CD4-positive, alpha-beta T cell treated with Interleukin-15 for 1 hour (primary cell): ENCODE results near the gene METTL1.

Experiments used
- DNase-seq: peaks from one replicate; pipeline ENCODE4 v3.0.0-alpha.2; 2020

The METTL1 gene

DNA sequence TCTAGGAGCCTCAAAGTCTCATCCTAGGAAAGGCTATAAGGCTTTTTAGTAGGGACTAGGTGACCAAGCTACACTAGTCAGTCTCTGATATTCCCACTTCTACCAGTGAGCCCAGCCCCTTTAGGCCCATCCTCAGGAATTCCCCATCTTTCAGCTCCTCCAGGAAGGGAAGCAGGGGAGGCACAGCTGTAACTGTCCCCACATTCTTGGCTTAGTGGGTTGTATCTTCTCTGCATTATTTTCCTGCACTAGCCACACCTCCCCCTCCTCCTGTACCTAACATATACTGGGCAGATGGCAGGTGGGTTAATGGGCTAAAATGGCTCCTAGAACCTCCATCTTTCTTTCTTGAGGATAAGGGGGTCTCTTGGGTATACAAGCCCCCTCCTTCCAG, 4.6 kb downstream of the METTL1 start:
- DNase-seq = no peak

- no peak for DNase-seq
Measured at GRCh38 chr12:57766464-57767304, 5.2 kb downstream of the METTL1 start, which contains the start of gene CYP27B1. Gene CYP27B1 (minus strand): TSS chr12:57767078. CDS start chr12:57767041, 37 bp downstream.

DNA sequence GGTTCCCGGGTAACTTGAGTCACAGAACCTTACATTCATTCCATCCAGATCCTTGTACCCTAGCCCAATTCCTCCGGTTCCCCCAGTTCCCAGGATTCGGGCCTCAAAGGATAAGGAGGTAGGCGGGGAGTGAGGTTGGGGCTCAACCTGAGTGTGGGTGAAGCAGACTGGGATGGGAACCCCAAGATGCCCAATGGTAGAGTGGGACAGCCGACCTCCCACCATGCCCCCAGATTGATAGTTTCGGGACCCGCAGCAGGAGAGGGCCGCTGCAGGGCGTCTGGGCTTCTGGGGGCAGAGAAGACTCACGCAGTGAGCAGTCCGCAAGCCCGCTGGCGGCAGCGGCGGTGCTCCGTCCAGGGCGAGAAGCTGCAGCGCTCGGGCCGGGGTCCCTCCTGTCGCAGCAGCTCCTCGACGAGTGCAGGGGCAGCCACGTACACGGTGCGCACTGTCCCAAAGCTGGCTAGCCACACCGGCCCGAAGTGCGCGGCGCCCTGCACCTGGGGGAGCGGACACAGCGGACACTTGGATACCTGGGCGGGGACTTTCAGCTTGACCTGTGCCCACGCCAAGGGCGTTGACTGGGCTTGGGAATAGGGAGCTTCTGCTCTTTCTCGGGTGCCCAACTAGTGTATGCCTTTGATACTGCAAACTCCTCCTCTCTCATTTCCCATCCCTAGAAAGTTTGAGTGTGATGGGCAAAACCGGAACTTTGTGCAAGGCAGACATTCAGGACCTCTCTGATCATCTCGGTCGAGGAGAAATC, 6.0 kb downstream of the METTL1 start:
- no peak for DNase-seq

DNA sequence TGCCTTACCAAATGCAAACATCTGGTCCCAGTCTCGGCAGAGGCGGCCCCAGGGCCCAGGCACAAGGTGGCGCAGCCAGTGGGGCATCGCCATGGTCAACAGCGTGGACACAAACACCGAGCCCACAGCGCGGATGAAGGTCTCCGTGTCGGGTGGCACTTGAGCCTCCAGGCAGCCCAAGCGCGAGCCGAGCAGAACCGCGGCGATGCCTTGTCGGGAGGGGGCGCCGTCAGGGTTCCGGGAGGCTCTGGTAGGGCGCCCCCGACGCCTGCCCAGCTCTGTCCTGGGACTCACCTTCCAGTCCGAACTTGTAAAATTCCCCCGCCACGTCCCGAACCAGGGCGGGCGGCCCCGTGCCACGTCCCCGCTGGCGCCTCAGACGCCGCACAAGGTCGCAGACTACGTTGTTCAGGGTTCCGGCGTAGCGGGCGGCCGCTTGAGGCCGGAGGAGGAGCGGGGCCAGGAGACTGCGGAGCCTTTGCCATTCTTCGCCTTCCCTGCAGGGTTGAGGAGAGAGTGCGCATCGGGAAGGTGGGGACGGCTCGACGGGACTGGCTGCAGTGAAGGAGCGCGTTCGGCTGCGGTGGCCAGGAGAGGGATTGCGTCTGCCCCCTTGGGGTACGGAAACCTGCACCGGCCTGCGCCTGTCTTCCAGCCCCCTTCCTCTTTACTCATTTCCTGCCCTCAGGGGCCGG, 6.8 kb downstream of the METTL1 start:
- DNase-seq = peak; percentile 37

DNA sequence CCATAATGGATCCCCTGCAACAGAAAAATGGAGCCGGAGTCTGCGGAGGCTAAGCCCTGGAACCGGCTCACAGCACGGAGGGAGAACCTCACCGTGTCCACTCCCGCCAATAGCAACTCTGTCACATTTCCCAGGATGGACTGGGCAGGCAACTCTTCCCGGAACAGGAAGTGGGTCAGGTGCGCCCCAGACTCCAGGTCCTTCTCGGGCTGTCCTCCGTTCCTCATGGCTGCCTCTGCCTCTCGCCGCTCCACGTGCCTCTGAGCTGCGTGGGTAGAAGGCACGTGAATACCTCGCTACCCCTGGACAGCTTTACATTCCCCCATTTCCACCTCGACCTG, 7.3 kb downstream of the METTL1 start:
- DNase-seq = no peak

- DNase-seq = no peak
Measured at GRCh38 chr12:57763881-57764661, 7.8 kb downstream of the METTL1 start.

DNA sequence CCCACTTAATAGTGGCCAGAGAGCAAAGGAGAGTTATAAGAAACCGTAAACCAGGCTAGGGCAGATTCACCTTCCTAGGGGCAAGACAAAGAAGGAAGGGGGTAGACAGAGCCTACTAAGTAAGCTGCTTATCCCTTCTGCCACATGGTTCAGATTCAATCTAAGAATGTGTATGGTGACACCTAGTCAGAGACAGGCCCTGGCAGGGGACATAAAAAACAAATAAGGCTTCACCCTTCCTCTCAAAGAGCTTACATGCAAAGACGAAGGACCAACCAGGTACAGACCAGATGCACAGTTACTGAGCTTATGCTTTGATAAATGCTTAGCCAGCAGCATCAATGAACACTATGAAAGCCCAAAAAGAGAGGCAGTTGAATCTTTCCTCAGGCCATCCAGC, 9.4 kb downstream of the METTL1 start:
- DNase-seq = no peak

- no peak for DNase-seq
Measured at GRCh38 chr12:57761391-57761998, 10.4 kb downstream of the METTL1 start.

DNA sequence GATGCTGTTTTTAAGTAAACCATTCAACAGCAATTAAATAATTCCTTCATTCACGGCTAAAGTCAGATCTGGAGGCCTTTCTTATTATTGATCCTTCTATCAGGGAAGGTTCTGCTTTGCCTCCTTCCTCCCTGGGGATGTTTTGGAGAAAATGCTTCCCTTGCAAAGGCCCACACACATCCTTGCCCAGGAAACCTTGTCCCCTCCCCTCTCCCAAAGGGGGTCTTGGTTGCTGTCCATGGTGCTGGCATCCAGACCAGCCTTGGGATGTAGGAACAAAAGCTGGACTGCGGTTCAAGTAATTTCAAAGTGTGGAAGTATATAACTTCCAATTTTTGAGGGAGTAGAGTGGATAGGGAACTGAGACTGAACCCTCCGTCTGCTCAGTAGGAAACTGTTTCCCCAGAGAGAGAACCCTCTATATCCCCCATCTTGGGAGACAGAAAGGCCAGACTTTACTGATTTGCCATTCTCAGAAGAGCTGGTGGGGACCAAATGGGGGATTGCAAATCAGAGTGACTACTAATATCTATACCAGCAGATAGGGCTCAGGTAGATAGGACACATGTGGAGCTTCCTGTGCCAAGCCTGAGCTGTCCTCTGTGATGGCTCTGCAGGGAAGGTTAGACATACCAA, 11.4 kb downstream of the METTL1 start:
- no peak for DNase-seq

DNA sequence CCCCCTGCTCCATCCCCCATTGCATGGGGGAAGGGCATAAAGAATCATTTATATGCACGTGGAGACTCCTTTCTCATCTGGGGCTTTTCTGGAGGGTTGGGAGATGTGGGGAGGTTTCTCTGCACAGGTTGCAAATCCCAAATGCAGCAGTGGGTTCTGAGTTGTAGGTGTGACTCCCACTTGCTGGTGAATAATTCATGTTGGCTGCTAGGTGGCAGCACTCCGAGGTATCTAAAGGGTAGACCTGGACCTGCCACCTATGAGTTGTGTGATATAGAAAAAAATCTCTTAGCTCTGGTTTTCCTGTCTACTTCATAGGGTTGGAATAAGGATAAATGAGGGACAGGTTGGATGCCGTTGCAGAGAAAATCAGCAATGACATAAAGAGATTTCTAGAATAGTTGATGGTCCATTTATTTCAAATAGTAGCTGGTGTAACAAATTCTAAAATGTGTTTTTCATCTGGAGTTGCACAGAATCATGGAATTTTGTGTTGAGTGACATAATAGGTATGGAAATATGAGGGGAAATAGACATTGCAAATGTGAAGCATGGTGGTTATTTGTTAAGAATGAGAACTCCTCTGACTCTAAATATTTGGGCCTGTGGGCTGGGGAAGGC, 12.4 kb downstream of the METTL1 start:
- DNase-seq = no peak

- DNase-seq = no peak
Measured at GRCh38 chr12:57758552-57759359, 13.1 kb downstream of the METTL1 start.

DNA sequence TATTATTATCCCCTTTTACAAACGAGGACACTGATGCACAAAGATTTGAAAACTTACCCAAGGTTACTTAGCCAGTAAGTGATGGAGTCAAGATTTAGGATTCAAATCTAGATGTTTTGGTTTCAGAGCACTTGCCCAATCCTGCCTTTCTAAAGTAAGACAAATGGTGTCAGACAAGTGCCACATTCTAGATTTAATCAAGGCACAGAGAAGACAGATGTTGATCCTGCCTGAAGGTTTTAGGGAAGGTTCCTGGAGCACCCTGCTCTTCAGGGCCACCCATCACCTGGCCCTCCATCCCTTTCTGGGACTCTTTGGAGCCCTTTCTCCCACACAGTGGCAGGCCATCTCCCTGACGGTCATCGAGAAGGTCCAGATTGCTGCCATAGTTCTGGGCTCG, 14.1 kb downstream of the METTL1 start:
- DNase-seq = no peak

DNA sequence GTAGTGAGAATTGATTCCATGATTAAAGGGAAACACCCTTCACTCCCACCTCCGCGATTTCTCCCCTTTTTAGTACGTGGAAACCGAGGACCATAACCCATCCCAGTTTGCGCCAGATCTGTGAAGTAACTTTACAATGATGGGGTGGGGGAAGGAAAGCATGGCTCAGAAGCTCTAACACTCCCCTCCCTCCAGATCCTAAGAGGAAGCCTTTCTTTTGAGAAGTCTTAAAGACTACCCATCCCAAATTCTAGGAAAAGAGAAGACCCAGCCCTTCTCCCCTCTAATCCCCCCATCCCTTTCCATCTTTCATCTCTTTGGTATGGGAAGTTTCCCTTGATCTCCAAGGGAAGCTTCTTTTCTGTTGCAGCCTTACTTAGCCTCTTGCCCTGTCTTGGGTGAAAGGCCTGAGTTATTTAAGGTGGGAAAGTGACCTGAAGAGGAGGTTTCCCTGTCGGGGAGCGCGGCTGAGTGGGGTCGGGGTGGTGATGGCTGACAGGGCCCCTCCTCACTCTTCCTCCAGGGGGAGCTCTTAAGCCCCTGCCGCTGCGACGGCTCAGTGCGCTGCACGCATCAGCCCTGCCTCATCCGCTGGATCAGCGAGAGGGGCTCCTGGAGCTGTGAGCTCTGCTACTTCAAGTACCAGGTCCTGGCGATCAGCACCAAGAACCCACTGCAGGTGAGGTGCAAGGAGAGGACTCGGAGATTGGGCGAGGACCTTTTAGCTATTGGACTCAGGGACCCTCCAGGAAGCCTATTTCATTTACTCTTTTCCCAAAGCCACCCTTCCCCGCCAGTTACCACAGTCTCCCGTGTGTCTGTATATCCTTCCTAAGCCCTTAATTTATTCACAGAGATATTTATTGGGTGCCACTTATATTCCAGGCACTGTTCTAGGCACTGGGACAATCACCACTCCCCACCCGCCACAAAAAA, 15.2 kb downstream of the METTL1 start:
- peak; percentile 74 for DNase-seq

DNA sequence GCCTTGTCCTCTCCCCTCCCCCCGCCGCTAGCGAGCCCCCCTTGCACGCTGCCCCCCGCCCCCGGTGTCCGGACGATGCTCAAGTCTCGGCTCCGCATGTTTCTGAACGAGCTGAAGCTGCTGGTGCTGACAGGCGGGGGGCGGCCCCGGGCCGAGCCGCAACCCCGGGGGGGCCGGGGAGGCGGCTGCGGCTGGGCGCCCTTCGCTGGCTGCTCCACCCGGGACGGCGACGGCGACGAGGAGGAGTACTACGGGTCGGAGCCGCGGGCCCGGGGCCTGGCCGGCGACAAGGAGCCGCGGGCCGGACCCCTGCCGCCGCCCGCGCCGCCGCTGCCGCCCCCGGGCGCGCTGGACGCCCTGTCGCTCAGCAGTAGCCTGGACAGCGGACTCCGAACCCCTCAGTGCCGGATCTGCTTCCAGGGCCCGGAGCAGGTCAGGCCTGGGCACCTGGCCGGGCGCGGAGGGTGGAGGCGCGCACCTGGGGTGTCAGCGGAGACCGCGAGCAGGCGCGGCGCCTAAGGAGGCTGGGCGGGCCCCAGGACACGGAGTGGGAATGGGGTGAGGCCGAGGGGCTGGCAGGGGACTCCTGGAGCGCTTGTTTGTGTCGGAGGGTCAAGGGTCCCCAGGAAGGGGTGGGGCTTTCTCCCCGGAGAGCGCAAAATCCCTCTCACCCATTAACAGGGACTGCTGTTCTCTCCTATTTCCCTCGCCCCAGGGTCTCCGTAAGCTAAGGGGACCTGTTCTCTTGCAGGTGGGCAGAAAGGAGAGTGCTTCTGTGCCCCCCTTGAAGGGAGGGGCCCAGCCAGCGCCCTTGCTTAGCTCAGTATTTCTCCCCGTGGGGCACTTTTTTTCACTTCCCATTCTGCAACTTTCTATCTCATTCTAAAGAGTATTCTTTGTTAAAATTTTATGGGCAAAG, 16.2 kb downstream of the METTL1 start:
- peak; percentile 41 for DNase-seq

GRCh38 chr12:57755194-57755453, 16.8 kb downstream of the METTL1 start:
- no peak for DNase-seq

- DNase-seq = peak; percentile 91
Measured at GRCh38 chr12:57754411-57755193, 17.3 kb downstream of the METTL1 start, which contains the start of gene MARCHF9. Gene MARCHF9 (plus strand): TSS chr12:57755103. CDS start chr12:57755529, 426 bp downstream.

GRCh38 chr12:57753756-57754337, 18.1 kb downstream of the METTL1 start:
- DNase-seq = no peak
